Skeletal muscle tissue (tissue), 5 donors: ENCODE measurements around the gene PRTFDC1. TPM values are rescaled to one million over a fixed set of nuclear protein-coding genes. Genes with fewer than 3 reads are reported as not detected.

Experiments
- H3K27ac ChIP-seq: one replicate; pipeline ENCODE4 v1.7.0; 2013; ENCODE audit warnings: mild to moderate bottlenecking, low read depth, low read length, inconsistent platforms
- H3K27me3 ChIP-seq, 3 donors: one replicate each; pipeline ENCODE4 v1.7.0; 2013; ENCODE audit warnings: low read length in 3 of 3; ENCODE audit not compliant: control insufficient read depth in 3 of 3, insufficient read depth in 3 of 3
- H3K36me3 ChIP-seq, 3 donors: one replicate each; pipeline ENCODE4 v1.7.0; 2013; ENCODE audit warnings: low read length in 3 of 3; ENCODE audit not compliant: control insufficient read depth in 3 of 3, insufficient read depth in 3 of 3
- H3K4me1 ChIP-seq, 3 donors: one replicate each; pipeline ENCODE4 v1.7.0; 2013; ENCODE audit warnings: low read length in 3 of 3, mild to moderate bottlenecking in 3 of 3; ENCODE audit not compliant: control insufficient read depth in 3 of 3, insufficient read depth in 3 of 3
- H3K4me3 ChIP-seq, 3 donors: one replicate each; pipeline ENCODE4 v1.7.0; 2013; ENCODE audit warnings: low read length in 3 of 3
- H3K9ac ChIP-seq, 3 donors: one replicate each; pipeline ENCODE4 v1.7.0; 2013; ENCODE audit warnings: low read length in 3 of 3, mild to moderate bottlenecking in 3 of 3, moderate library complexity in 2 of 3, low read depth in 1 of 3
- H3K9me3 ChIP-seq, 3 donors: one replicate each; pipeline ENCODE4 v1.7.0; 2013; ENCODE audit warnings: low read length in 3 of 3; ENCODE audit not compliant: control insufficient read depth in 3 of 3
- small RNA-seq: library from RNA; depleted of rRNA; stranded (forward); fragments of <200 nt; gene quantifications from one replicate; pipeline ENCODE3, GENCODE V24; 2014
- total RNA-seq: library from RNA; depleted of rRNA; stranded (reverse); fragments of >200 nt; gene quantifications from one replicate; pipeline ENCODE4 v1.2.3, GENCODE V29; 2014
- donor health status: Osteomylitis.

PRTFDC1 gene
- total RNA-seq, 1 donor from 2014 or later, result 6.8 TPM

DNA sequence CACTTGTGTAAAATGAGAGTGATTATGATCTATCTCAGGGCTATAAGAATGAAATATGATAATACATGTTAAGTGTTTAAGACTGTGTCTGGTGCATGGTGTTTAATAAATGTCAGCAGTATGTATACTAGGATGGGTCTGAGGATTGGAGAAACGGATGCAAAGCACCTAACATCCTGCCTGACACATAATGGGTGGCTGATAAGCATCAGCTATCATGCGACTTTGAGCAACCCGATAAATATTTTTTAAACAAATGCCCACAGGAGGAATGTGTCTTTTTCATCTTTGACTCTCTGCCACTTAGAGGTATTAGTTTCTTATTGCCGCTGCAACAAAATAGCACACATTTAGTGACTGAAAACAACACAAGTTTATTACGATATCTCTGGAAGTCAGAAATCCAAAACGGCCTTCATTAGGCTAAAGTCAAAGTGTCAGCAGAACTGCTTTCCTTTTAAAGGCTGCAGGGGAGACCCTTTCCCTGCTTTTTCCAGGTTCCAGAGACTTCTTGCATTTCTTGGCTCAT lies 135.5 kb downstream of the PRTFDC1 start:
- Histone ChIP-seq H3K9ac (no peak overlapping the region), H3K4me1 (no peaks in the 10 kb centered on the region), H3K27ac (no peak overlapping the region), H3K36me3 (no peaks in the 10 kb centered on the region), H3K4me3 (no peak overlapping the region), H3K27me3 (no peaks in the 10 kb centered on the region), H3K9me3 (no peaks in the 10 kb centered on the region)

GRCh38 chr10:24814568-24815313 lies 137.7 kb downstream of the PRTFDC1 start:
- H3K9ac ChIP-seq, result no peak overlapping the region
- H3K36me3 ChIP-seq, result no peaks in the 10 kb centered on the region
- no peak overlapping the region for H3K4me3 ChIP-seq
- no peaks in the 10 kb centered on the region for H3K4me1 ChIP-seq
- no peak overlapping the region for H3K27ac ChIP-seq
- no peaks in the 10 kb centered on the region for H3K9me3 ChIP-seq
- H3K27me3 ChIP-seq, result no peaks in the 10 kb centered on the region

DNA sequence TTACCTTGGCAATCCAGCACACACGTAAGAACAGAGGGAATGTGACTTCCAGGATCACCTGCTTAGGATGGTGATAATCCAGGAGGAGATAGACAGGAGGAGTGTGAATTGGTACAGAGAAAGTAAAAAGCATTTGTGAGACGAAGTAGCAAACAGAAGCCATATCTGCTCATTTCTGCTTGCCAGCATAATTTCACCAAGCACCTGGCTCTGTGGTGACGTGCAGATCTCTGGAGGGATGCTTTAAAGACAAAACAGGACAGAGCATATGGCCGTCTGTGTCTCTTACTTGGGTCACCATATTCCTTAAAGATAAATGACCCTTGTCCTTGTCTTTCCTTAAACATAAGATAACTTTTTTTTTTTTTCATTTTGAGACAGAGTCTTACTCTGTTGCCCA lies 138.6 kb downstream of the PRTFDC1 start:
- Histone ChIP-seq H3K9me3 (no peaks in the 10 kb centered on the region), H3K4me3 (no peak overlapping the region), H3K4me1 (no peaks in the 10 kb centered on the region), H3K9ac (no peak overlapping the region), H3K36me3 (no peaks in the 10 kb centered on the region), H3K27me3 (no peaks in the 10 kb centered on the region), H3K27ac (no peak overlapping the region)

- Histone ChIP-seq H3K27ac (no peak overlapping the region), H3K36me3 (no peaks in the 10 kb centered on the region), H3K9ac (no peak overlapping the region), H3K4me3 (no peak overlapping the region), H3K4me1 (no peaks in the 10 kb centered on the region), H3K27me3 (no peaks in the 10 kb centered on the region), H3K9me3 (no peaks in the 10 kb centered on the region)
Observed at GRCh38 chr10:24806262-24806661, 146.1 kb downstream of the PRTFDC1 start.

DNA sequence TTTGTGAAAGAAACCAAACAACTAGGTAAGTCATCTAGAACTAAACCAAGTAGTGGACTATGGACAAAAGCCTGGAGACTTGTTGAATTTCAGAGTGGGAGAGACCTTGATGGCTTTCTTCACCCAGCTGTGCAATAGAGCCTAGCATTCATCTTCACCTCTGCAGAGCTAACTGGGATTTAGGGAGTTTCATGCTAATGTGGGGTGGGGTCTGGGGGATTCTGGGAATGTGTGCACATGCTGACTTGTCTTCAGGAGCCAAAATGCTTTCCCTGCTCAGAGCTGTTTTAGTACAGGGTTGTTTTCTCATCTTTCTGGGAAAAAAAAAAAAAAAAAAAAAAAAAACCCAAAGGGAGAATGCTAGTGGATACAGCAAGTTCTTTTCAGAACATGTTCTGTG lies 147.4 kb downstream of the PRTFDC1 start:
- Histone ChIP-seq H3K27me3 (no peaks in the 10 kb centered on the region), H3K27ac (no peak overlapping the region), H3K4me3 (no peak overlapping the region), H3K4me1 (no peaks in the 10 kb centered on the region), H3K36me3 (no peaks in the 10 kb centered on the region), H3K9me3 (no peaks in the 10 kb centered on the region), H3K9ac (no peak overlapping the region)

GRCh38 chr10:24804392-24804791 lies 148.0 kb downstream of the PRTFDC1 start:
- no peaks in the 10 kb centered on the region for H3K9me3 ChIP-seq
- H3K4me3 ChIP-seq, result no peak overlapping the region
- H3K9ac ChIP-seq, result no peak overlapping the region
- no peaks in the 10 kb centered on the region for H3K36me3 ChIP-seq
- no peaks in the 10 kb centered on the region for H3K27me3 ChIP-seq
- H3K27ac ChIP-seq, result no peak overlapping the region
- no peaks in the 10 kb centered on the region for H3K4me1 ChIP-seq

- Histone ChIP-seq H3K27ac (no peak overlapping the region), H3K9ac (no peak overlapping the region)
Observed at GRCh38 chr10:24802378-24802777, 150.0 kb downstream of the PRTFDC1 start.

GRCh38 chr10:24800861-24801260 lies 151.5 kb downstream of the PRTFDC1 start:
- Histone ChIP-seq H3K36me3 (no peaks in the 10 kb centered on the region), H3K27ac (no peak overlapping the region), H3K9me3 (peaks cover 0 to 2% (median 0%) of the 10 kb centered on the region in 3 donors), H3K4me1 (no peaks in the 10 kb centered on the region), H3K9ac (no peak overlapping the region), H3K4me3 (no peak overlapping the region), H3K27me3 (no peaks in the 10 kb centered on the region)

More at GRCh38 chr10:24802378-24802777, 150.0 kb downstream of the PRTFDC1 start:
- Histone ChIP-seq H3K36me3 (no peaks in the 10 kb centered on the region), H3K4me3 (no peak overlapping the region), H3K27me3 (no peaks in the 10 kb centered on the region), H3K4me1 (no peaks in the 10 kb centered on the region), H3K9me3 (no peaks in the 10 kb centered on the region)

Small RNAs within 50 kb of the gene (small RNA-seq; reads per million reads assigned to genes)
- gene AL512598.1, result not detected
- not detected for gene RN7SKP241

Other genes with a start within 250 kb of the PRTFDC1 start
- 62.1 TPM for gene ARHGAP21, start 228.7 kb downstream of the PRTFDC1 start, total RNA-seq
- 0.52 TPM for gene ENKUR, start 63.6 kb upstream of the PRTFDC1 start, total RNA-seq
- gene THNSL1, start 64.0 kb upstream of the PRTFDC1 start, total RNA-seq, result 6.8 TPM
- gene GPR158, start 222.4 kb upstream of the PRTFDC1 start, total RNA-seq, result 0.52 TPM